AG09319 (cell line): ENCODE results near the gene TLE5.

Experiments used
- DNase-seq: peaks from one replicate; pipeline ENCODE4 v3.0.0-alpha.2; 2010; ENCODE audit warnings: low read depth; ENCODE audit errors: extremely low read depth
- CTCF ChIP-seq: IDR thresholded peaks from 2 replicates; pipeline ENCODE4 v1.5.1; 2011; ENCODE audit warnings: low read depth, mild to moderate bottlenecking, inconsistent platforms, low read length, moderate library complexity

Gene TLE5

GRCh38 chr19:3062165-3063105 is at the start of gene TLE5:
TSS of gene TLE5 (minus strand) at chr19:3062495. CDS start at chr19:3062200, 295 bp downstream.
- TF ChIP-seq CTCF: no peak
- DNase-seq: no peak

DNA sequence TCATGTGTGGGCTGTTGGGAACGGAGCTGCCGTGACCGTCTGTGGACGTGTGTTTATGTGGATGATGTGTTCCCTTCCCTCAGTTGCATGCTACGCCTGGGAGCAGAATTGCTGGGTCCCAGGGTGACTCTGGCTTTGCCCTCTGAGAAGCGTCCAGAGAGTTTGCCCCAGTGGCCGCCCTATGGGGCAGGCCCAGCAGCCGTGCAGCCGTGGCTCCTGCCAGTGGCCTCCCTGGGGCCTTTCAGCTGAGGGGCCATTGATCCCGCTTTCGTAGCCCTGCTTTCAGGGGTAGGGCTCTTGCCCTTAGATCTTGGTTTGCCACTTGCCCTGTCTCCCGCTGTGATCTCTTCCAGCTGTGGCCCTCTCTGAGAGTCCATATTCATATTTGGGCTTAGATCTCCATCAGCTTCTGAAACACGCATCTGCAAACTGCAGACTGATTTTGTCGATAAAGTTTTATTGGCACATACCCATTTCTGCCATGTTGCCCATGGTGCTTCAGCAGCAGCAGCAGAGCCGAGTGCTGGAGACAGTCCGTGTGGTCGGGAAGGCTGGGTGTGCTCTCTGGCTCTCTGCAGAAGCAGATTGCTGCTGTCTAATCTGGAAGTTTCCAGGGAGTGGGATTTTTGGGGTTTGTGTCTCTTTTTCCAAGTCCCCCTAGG is 49.4 kb upstream of the TLE5 start:
- no peak for TF ChIP-seq CTCF
- no peak for DNase-seq

DNA sequence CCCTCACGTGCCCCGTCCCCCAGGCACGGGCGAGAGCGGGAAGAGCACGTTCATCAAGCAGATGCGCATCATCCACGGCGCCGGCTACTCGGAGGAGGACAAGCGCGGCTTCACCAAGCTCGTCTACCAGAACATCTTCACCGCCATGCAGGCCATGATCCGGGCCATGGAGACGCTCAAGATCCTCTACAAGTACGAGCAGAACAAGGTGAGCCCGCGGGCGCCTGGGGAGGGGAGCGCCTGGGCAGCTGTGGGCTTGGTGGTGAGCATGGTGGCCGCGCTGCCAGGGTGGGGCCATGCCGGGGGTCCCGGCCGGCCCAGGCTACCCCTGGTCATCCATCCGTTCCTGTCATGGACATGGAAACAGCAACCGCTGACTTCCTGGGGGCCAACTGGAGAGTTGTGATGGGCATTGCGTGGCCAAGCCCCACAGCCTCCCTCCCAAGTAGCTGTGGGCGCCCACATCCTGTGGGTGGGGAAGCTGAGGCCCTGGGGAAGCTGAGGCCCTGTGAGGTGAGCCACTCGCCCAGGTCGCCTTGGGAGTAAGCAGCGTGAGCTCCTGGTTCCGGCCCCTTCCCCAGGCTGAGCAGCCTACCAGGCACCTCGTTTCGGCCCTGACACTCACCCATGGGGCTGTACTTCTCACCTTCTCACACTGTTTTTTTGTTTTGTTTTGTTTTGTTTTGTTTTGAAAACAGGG is 48.0 kb upstream of the TLE5 start:
- no peak for TF ChIP-seq CTCF
- DNase-seq: no peak

- no peak for DNase-seq
- TF ChIP-seq CTCF: no peak
Measured at GRCh38 chr19:3109491-3109890, 47.2 kb upstream of the TLE5 start.

DNA sequence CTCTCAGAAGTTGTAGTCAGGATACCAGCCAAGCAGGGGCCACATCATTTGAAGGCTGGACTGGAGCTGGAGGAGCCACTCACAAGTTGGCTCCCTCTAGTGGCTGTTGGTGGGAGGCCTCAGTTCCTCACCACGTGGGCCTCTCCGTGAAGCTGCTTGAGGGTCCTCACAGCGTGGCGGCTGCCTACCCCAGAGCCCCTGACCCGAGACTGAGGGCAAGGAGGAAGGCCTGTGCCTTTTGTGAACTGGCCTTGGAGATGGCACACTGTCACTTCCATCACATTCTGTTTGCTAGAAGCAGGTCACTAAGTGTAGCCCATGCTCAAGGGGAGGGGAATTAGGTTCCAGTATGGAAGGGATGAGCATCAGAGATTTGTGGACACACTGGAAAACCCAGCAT is 46.5 kb upstream of the TLE5 start:
- peak; percentile 88 for TF ChIP-seq CTCF
- DNase-seq: no peak

GRCh38 chr19:3107658-3108057 is 45.4 kb upstream of the TLE5 start:
- TF ChIP-seq CTCF: no peak
- DNase-seq: no peak
